ENCODE results near the gene NT5C3B.

GRCh38 chr17:41785859-41786226 lies 50.2 kb downstream of the NT5C3B start:
- TF ChIP-seq CTCF (conservative IDR thresholded peaks at IDR 0.05; ENCODE audit: low read length) (no peak), EZH2phosphoT487 (IDR thresholded peaks at IDR 0.05; ENCODE audit: borderline replicate concordance, low read depth, low read length) (no peak)
